Left kidney (tissue), 2 donors: ENCODE data around the gene MINAR1. TPM values are rescaled to one million over a fixed set of nuclear protein-coding genes. Genes with fewer than 3 reads are reported as not detected.

ENCODE experiments used
- DNase-seq: peaks from one replicate; pipeline ENCODE4 v3.0.0-alpha.2; 2013
- polyA plus RNA-seq: library from polyadenylated mRNA; unstranded; fragments of 120-200 nt; gene quantifications from one replicate; pipeline ENCODE4 v1.2.1, GENCODE V29; 2013; ENCODE audit not compliant: insufficient read length

Gene MINAR1
- polyA plus RNA-seq, 1 donor = 1.6 TPM

GRCh38 chr15:79463043-79463780 is 31.1 kb downstream of the MINAR1 start:
- DNase-seq = no peak

- DNase-seq = no peak
Observed at GRCh38 chr15:79463781-79464270, 31.7 kb downstream of the MINAR1 start.

GRCh38 chr15:79466488-79466887 is 34.4 kb downstream of the MINAR1 start:
- DNase-seq = no peak

- DNase-seq = no peak
Observed at GRCh38 chr15:79467865-79468586, 35.9 kb downstream of the MINAR1 start.

- DNase-seq = no peak
Observed at GRCh38 chr15:79472446-79472845, 40.3 kb downstream of the MINAR1 start.

GRCh38 chr15:79474252-79474651 is 42.1 kb downstream of the MINAR1 start:
- DNase-seq = no peak

- DNase-seq = no peak
Observed at GRCh38 chr15:79475306-79475705, 43.2 kb downstream of the MINAR1 start.

- DNase-seq = no peak
Observed at GRCh38 chr15:79478108-79478507, 46.0 kb downstream of the MINAR1 start.

GRCh38 chr15:79479616-79480015 is 47.5 kb downstream of the MINAR1 start:
- no peak for DNase-seq

GRCh38 chr15:79481793-79482192 is 49.7 kb downstream of the MINAR1 start:
- DNase-seq = no peak

Other genes starting within 250 kb of the MINAR1 start
- gene ANKRD34C, start 149.6 kb upstream of the MINAR1 start, polyA plus RNA-seq = 0.10 TPM
- 56.6 TPM for gene TMED3, start 121.2 kb upstream of the MINAR1 start, polyA plus RNA-seq